HepG2 (cell line): ENCODE data around the gene CEBPB. TPM values are rescaled to one million over a fixed set of nuclear protein-coding genes. Genes with fewer than 3 reads are reported as not detected.

Experiments used
- ADNP ChIP-seq: sonication (generic); formaldehyde crosslinking; IDR thresholded peaks from 2 replicates; pipeline ENCODE4 v1.4.0; 2020; ENCODE audit warnings: missing genetic modification reagents
- ATF4 ChIP-seq, 2 experiments: fragments of 450-650 bp in 1 of 2; sonication (generic) in 1 of 2; formaldehyde crosslinking; IDR thresholded peaks; 2 replicates each; pipeline versions ENCODE4 v1.5.0 to v1.8.0; 2020 to 2022; ENCODE audit warnings: mild to moderate bottlenecking in 1 of 2, missing genetic modification reagents in 1 of 2
- ATF6 ChIP-seq: sonication (generic); formaldehyde crosslinking; conservative IDR thresholded peaks from 2 replicates; pipeline ENCODE4 v1.4.0; 2020; ENCODE audit warnings: missing genetic modification reagents
- CHCHD3 ChIP-seq: sonication (generic); formaldehyde crosslinking; IDR thresholded peaks from 2 replicates; pipeline ENCODE4 v1.8.0; 2022; ENCODE audit warnings: mild to moderate bottlenecking, missing genetic modification reagents, moderate library complexity
- FOSL2 ChIP-seq: sonication (generic); formaldehyde crosslinking; IDR thresholded peaks from 2 replicates; pipeline ENCODE4 v1.4.0; 2020; ENCODE audit warnings: missing genetic modification reagents
- KAT8 ChIP-seq: IDR thresholded peaks from 2 replicates; pipeline ENCODE4 v1.6.1; 2016; ENCODE audit warnings: missing genetic modification reagents, missing compliant biosample characterization
- KDM4B ChIP-seq: sonication (generic); formaldehyde crosslinking; IDR thresholded peaks from 2 replicates; pipeline ENCODE4 v1.4.0; 2020; ENCODE audit warnings: missing genetic modification reagents
- MBNL3 ChIP-seq: fragments of 250-450 bp; sonication (Bioruptor Pico); conservative IDR thresholded peaks from 2 replicates; pipeline ENCODE4 v1.8.0; 2022; ENCODE audit warnings: mild to moderate bottlenecking, inconsistent platforms
- PREB ChIP-seq: sonication (generic); formaldehyde crosslinking; IDR thresholded peaks from 2 replicates; pipeline ENCODE4 v1.4.0; 2020; ENCODE audit warnings: missing genetic modification reagents
- SOX13 ChIP-seq, 3 experiments: fragments of 450-650 bp in 1 of 3; sonication (generic) in 1 of 3; formaldehyde crosslinking in 1 of 3; IDR thresholded peaks in 2 of 3; conservative IDR thresholded peaks in 1 of 3; 2 replicates each; pipeline versions ENCODE4 v1.5.0 to v1.6.1; 2016 to 2020; ENCODE audit warnings: antibody characterized with exemption in 1 of 3, mild to moderate bottlenecking in 1 of 3, missing compliant biosample characterization in 1 of 3, missing genetic modification reagents in 1 of 3, moderate library complexity in 1 of 3
- U2AF1 ChIP-seq: fragments of 200-400 bp; formaldehyde crosslinking; optimal IDR thresholded peaks from 2 replicates; pipeline ENCODE3; 2017; ENCODE audit warnings: mild to moderate bottlenecking, low read depth, low read length
- ZBTB49 ChIP-seq: sonication (generic); formaldehyde crosslinking; IDR thresholded peaks from 2 replicates; pipeline ENCODE4 v1.4.0; 2020; ENCODE audit warnings: missing genetic modification reagents, borderline replicate concordance
- ZFAT ChIP-seq: sonication (generic); formaldehyde crosslinking; conservative IDR thresholded peaks from 2 replicates; pipeline ENCODE4 v1.8.1; 2023; ENCODE audit warnings: missing genetic modification reagents, inconsistent platforms
- ZMYM3 ChIP-seq: sonication (generic); formaldehyde crosslinking; IDR thresholded peaks from 2 replicates; pipeline ENCODE4 v1.5.1; 2020; ENCODE audit warnings: mild to moderate bottlenecking, missing genetic modification reagents
- ZNF33B ChIP-seq: sonication (generic); formaldehyde crosslinking; IDR thresholded peaks from 2 replicates; pipeline ENCODE4 v1.5.1; 2020; ENCODE audit warnings: mild to moderate bottlenecking, missing genetic modification reagents
- ZNF343 ChIP-seq: sonication (generic); formaldehyde crosslinking; IDR thresholded peaks from 2 replicates; pipeline ENCODE4 v1.4.0; 2020; ENCODE audit warnings: mild to moderate bottlenecking, missing genetic modification reagents
- ZNF558 ChIP-seq: sonication (generic); formaldehyde crosslinking; IDR thresholded peaks from 2 replicates; pipeline ENCODE4 v1.9.0; 2022; ENCODE audit warnings: mild to moderate bottlenecking, missing genetic modification reagents, borderline replicate concordance
- ZNF616 ChIP-seq: sonication (generic); formaldehyde crosslinking; IDR thresholded peaks from 2 replicates; pipeline ENCODE4 v1.5.0; 2020; ENCODE audit warnings: low read depth, mild to moderate bottlenecking, missing genetic modification reagents
- ZNF7 ChIP-seq: IDR thresholded peaks from 2 replicates; pipeline ENCODE4 v1.6.1; 2016; ENCODE audit warnings: missing biosample characterization, missing genetic modification reagents
- ZNF775 ChIP-seq: sonication (generic); formaldehyde crosslinking; IDR thresholded peaks from 2 replicates; pipeline ENCODE4 v1.4.0; 2020; ENCODE audit warnings: missing genetic modification reagents, mild to moderate bottlenecking, moderate library complexity, borderline replicate concordance
- polyA plus RNA-seq, 8 experiments: library from polyadenylated mRNA; depleted of rRNA in 3 of 8; stranded (reverse) in 7 of 8; unstranded in 1 of 8; fragments of >200 nt; fragmentation: Illumina TruSeq in 4 of 8; extraction: Trizol in 4 of 8; gene quantifications; 2 replicates each; pipeline versions ENCODE4 v1.2.1 to v1.2.3, GENCODE V29; 2011 to 2016; ENCODE audit warnings: low read depth in 4 of 8, missing spikeins in 1 of 8, mixed read lengths in 1 of 8; ENCODE audit not compliant: insufficient read depth in 1 of 8
- total RNA-seq, 5 experiments: library from RNA; depleted of rRNA; stranded (reverse); fragments of >200 nt; fragmentation: Illumina TruSeq; extraction: Trizol; gene quantifications; 2 replicates each; pipeline ENCODE4 v1.2.3, GENCODE V29; 2016; ENCODE audit warnings: low read depth in 1 of 5

CEBPB gene
- total and polyA plus RNA-seq, 2 of the 13 experiments (the other 11 are each of a cell fraction or from before 2014, with no cell fraction given), result 18.5 to 28.2 TPM

- TF ChIP-seq SOX13 (IDR thresholded peaks at IDR 0.05) (peak; percentile 72), SOX13 (CRISPR knock-in tag; conservative IDR thresholded peaks at IDR 0.05 in 1 of 2, IDR thresholded peaks at IDR 0.05 in 1 of 2) (peak; percentile 23 to 83; a peak in 2 of 4 replicates), ZNF558 (CRISPR knock-in tag) (0 out of 2 replicates have a peak, but pooled peaks have one; percentile 51), CHCHD3 (CRISPR knock-in tag) (no peak), PREB (CRISPR knock-in tag) (no peak), ZNF343 (CRISPR knock-in tag) (peak; percentile 80; the same call in 1 of the 2 replicates), MBNL3 (CRISPR knock-in tag) (no peak), ZNF775 (peak; percentile 83; the same call in 1 of the 2 replicates), ZFAT (CRISPR knock-in tag) (no peak), U2AF1 (peak; percentile 96), ATF4 (CRISPR knock-in tag; IDR thresholded peaks at IDR 0.05) (peak in 1 of 2 experiments; percentile 93; a peak in 2 of 4 replicates), ZNF33B (peak; percentile 69; the same call in 1 of the 2 replicates), ZMYM3 (CRISPR knock-in tag) (peak; percentile 98), ZNF616 (no peak; the same call in 1 of the 2 replicates), KDM4B (CRISPR knock-in tag) (no peak; the same call in 1 of the 2 replicates), KAT8 (CRISPR knock-in tag) (peak; percentile 90), ZNF7 (peak; percentile 30; the same call in 1 of the 2 replicates), ADNP (CRISPR knock-in tag) (no peak), FOSL2 (CRISPR knock-in tag) (peak; percentile 99), ATF6 (CRISPR knock-in tag) (no peak), ZBTB49 (peak; percentile 34; the same call in 1 of the 2 replicates)
Measured at GRCh38 chr20:50165684-50166554, 24.7 kb upstream of the CEBPB start (continued).
